Measurements from ENCODE around the gene RRH. TPM values are rescaled to one million over a fixed set of nuclear protein-coding genes. Genes with fewer than 3 reads are reported as not detected.

Gene RRH
- total RNA-seq, 2 donors from 2014 or later: 0.57 TPM; not detected in 1

DNA sequence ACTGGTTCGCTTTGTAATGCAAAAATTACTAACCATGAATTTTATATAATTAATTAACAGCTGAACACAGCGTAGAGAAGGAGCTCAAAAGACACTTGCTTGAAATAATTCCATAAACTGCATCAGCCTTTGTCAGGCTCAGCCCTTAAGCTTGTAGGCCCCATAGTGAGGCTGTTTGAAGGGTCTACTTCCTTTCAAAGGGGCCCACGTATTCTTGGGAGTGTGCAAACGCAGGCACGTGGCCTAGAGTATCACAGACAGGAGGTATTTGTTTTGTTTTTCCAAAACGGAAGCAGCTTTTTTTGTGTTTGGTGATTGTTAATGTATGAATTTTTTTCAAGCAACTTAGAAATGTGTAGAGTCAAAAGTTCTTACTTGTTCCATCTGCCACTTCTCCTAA lies 59.3 kb downstream of the RRH start:
- intact Hi-C loops (cut with DNase I): no loop called here
- Histone ChIP-seq H3K9ac (ENCODE audit: low read depth in 2 of 2, low read length in 2 of 2) (no peak overlapping the region), H3K4me1 (no peaks in the 10 kb centered on the region), H3K36me3 (no peaks in the 10 kb centered on the region), H3K27ac (no peak overlapping the region), H3K9me3 (no peaks in the 10 kb centered on the region), H3K4me3 (no peak overlapping the region), H3K27me3 (no peaks in the 10 kb centered on the region)
- DNase-seq: no peak
- no peak for TF ChIP-seq CTCF (IDR thresholded peaks at IDR 0.05)

DNA sequence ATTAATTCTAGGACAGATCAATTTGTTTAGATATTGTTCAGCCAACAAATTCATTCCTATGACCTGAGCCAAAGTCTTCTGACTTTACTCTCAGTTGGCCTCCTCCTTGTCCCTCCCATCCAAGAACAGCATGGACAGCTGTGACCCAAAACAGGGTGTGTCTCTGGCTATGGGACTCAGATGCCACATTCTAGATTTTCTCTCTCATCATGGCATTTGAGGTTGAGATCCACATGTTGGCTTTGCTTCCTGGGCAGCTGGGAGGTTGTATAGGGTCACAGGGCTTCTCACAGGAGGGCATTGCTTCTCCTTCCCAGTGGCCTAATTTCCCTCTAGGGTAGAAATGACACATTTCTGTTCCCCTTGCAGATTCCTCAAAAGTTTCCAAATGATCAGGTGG lies 62.3 kb downstream of the RRH start:
- intact Hi-C loops (cut with DNase I): no loop called here
- Histone ChIP-seq H3K4me3 (no peak overlapping the region), H3K4me1 (no peaks in the 10 kb centered on the region), H3K27me3 (no peaks in the 10 kb centered on the region), H3K36me3 (no peaks in the 10 kb centered on the region), H3K9ac (ENCODE audit: low read depth in 2 of 2, low read length in 2 of 2) (no peak overlapping the region), H3K27ac (no peak overlapping the region), H3K9me3 (no peaks in the 10 kb centered on the region)
- DNase-seq: no peak
- no peak for TF ChIP-seq CTCF (IDR thresholded peaks at IDR 0.05)

Other genes starting within 250 kb of the RRH start
- 100 to 1,000 TPM; 110 to 115 TPM for gene CASP6, start 124.5 kb upstream of the RRH start, total RNA-seq
- 10 to 100 TPM; 46.9 to 55.1 TPM for gene PLA2G12A, start 97.9 kb upstream of the RRH start, total RNA-seq
- gene CFI, start 26.0 kb upstream of the RRH start, total RNA-seq: 1 to 10 TPM; 1.6 to 6.8 TPM
- 10 to 100 TPM; 16.8 to 21.0 TPM for gene GAR1, start 12.2 kb upstream of the RRH start, total RNA-seq
- gene LRIT3, start 20.1 kb downstream of the RRH start, total RNA-seq: under 1 TPM in 1 of 2 donors, not detected in 1; 0.15 TPM
- 1 to 10 TPM; 2.2 to 2.8 TPM for gene EGF, start 84.9 kb downstream of the RRH start, total RNA-seq

Measured in colonic mucosa (tissue), 4 donors.